HepG2 (cell line): ENCODE measurements around the gene HEXD. TPM values are rescaled to one million over a fixed set of nuclear protein-coding genes. Genes with fewer than 3 reads are reported as not detected.

Experiments
- ARHGAP35 ChIP-seq: sonication (generic); formaldehyde crosslinking; IDR thresholded peaks from 2 replicates; pipeline ENCODE4 v1.9.0; 2022; ENCODE audit warnings: mild to moderate bottlenecking, inconsistent platforms, moderate library complexity, missing genetic modification reagents, borderline replicate concordance
- ELF3 ChIP-seq: IDR thresholded peaks from 2 replicates; pipeline ENCODE4 v1.6.1; 2016; ENCODE audit warnings: missing genetic modification reagents, missing compliant biosample characterization
- FOXK2 ChIP-seq: fragments of 450-650 bp; IDR thresholded peaks from 2 replicates; pipeline ENCODE4 v1.6.1; 2016
- GATAD2A ChIP-seq: IDR thresholded peaks from 2 replicates; pipeline ENCODE4 v1.6.1; 2016
- IKZF4 ChIP-seq: sonication (generic); formaldehyde crosslinking; IDR thresholded peaks from 2 replicates; pipeline ENCODE4 v1.5.1; 2020; ENCODE audit warnings: borderline replicate concordance, mild to moderate bottlenecking, low read depth, missing genetic modification reagents; ENCODE audit errors: not compliant biosample characterization
- MIXL1 ChIP-seq: IDR thresholded peaks from 2 replicates; pipeline ENCODE4 v1.6.1; 2016
- NAIF1 ChIP-seq: sonication (generic); formaldehyde crosslinking; IDR thresholded peaks from 2 replicates; pipeline ENCODE4 v1.5.0; 2020; ENCODE audit warnings: mild to moderate bottlenecking, missing genetic modification reagents, borderline replicate concordance
- SAFB2 ChIP-seq: sonication (generic); formaldehyde crosslinking; IDR thresholded peaks from 2 replicates; pipeline ENCODE4 v1.5.1; 2020; ENCODE audit warnings: missing genetic modification reagents, low read depth, mild to moderate bottlenecking, borderline replicate concordance
- STAG1 ChIP-seq: sonication (generic); formaldehyde crosslinking; IDR thresholded peaks from 2 replicates; pipeline ENCODE4 v1.4.0; 2020; ENCODE audit warnings: missing genetic modification reagents
- TBL1XR1 ChIP-seq: fragments of 150-350 bp; IDR thresholded peaks from 2 replicates; pipeline ENCODE4 v1.6.1; 2014; ENCODE audit warnings: borderline replicate concordance, low read length; ENCODE audit not compliant: partially characterized antibody
- TBX2 ChIP-seq: sonication (generic); formaldehyde crosslinking; IDR thresholded peaks from 2 replicates; pipeline ENCODE4 v1.5.0; 2020; ENCODE audit warnings: missing genetic modification reagents, mild to moderate bottlenecking, borderline replicate concordance
- THAP7 ChIP-seq: sonication (generic); formaldehyde crosslinking; IDR thresholded peaks from 2 replicates; pipeline ENCODE4 v1.8.1; 2023; ENCODE audit warnings: mild to moderate bottlenecking, missing genetic modification reagents
- U2AF1 ChIP-seq: fragments of 200-400 bp; formaldehyde crosslinking; optimal IDR thresholded peaks from 2 replicates; pipeline ENCODE3; 2017; ENCODE audit warnings: mild to moderate bottlenecking, low read depth, low read length
- ZBTB20 ChIP-seq: sonication (generic); formaldehyde crosslinking; IDR thresholded peaks from 2 replicates; pipeline ENCODE4 v1.8.1; 2023; ENCODE audit warnings: missing genetic modification reagents, low read depth, mild to moderate bottlenecking, borderline replicate concordance
- ZBTB43 ChIP-seq: sonication (generic); formaldehyde crosslinking; conservative IDR thresholded peaks from 2 replicates; pipeline ENCODE4 v1.4.0; 2020; ENCODE audit warnings: missing genetic modification reagents
- ZBTB8A ChIP-seq: sonication (generic); formaldehyde crosslinking; IDR thresholded peaks from 2 replicates; pipeline ENCODE4 v1.4.0; 2020; ENCODE audit warnings: mild to moderate bottlenecking, low read depth, missing genetic modification reagents, borderline replicate concordance
- ZMYM4 ChIP-seq: sonication (generic); formaldehyde crosslinking; IDR thresholded peaks from 2 replicates; pipeline ENCODE4 v1.8.1; 2023; ENCODE audit warnings: mild to moderate bottlenecking, missing genetic modification reagents
- ZNF234 ChIP-seq: sonication (generic); formaldehyde crosslinking; conservative IDR thresholded peaks from 2 replicates; pipeline ENCODE4 v1.5.1; 2020; ENCODE audit warnings: mild to moderate bottlenecking, missing genetic modification reagents
- ZNF253 ChIP-seq: sonication (generic); formaldehyde crosslinking; IDR thresholded peaks from 2 replicates; pipeline ENCODE4 v1.8.0; 2022; ENCODE audit warnings: mild to moderate bottlenecking, missing genetic modification reagents, borderline replicate concordance
- ZNF264 ChIP-seq: sonication (generic); formaldehyde crosslinking; IDR thresholded peaks from 2 replicates; pipeline ENCODE4 v1.4.0; 2020; ENCODE audit warnings: missing genetic modification reagents
- ZNF563 ChIP-seq: sonication (generic); formaldehyde crosslinking; IDR thresholded peaks from 2 replicates; pipeline ENCODE4 v1.8.0; 2022; ENCODE audit warnings: mild to moderate bottlenecking, moderate library complexity, missing genetic modification reagents
- ZNF564 ChIP-seq: sonication (generic); formaldehyde crosslinking; IDR thresholded peaks from 2 replicates; pipeline ENCODE4 v1.8.1; 2023; ENCODE audit warnings: mild to moderate bottlenecking, missing genetic modification reagents
- ZSCAN20 ChIP-seq: sonication (generic); formaldehyde crosslinking; IDR thresholded peaks from 2 replicates; pipeline ENCODE4 v1.4.0; 2020; ENCODE audit warnings: missing genetic modification reagents, mild to moderate bottlenecking, borderline replicate concordance
- polyA plus RNA-seq, 8 experiments: library from polyadenylated mRNA; depleted of rRNA in 3 of 8; stranded (reverse) in 7 of 8; unstranded in 1 of 8; fragments of >200 nt; fragmentation: Illumina TruSeq in 4 of 8; extraction: Trizol in 4 of 8; gene quantifications; 2 replicates each; pipeline versions ENCODE4 v1.2.1 to v1.2.3, GENCODE V29; 2011 to 2016; ENCODE audit warnings: low read depth in 4 of 8, missing spikeins in 1 of 8, mixed read lengths in 1 of 8; ENCODE audit not compliant: insufficient read depth in 1 of 8
- total RNA-seq, 5 experiments: library from RNA; depleted of rRNA; stranded (reverse); fragments of >200 nt; fragmentation: Illumina TruSeq; extraction: Trizol; gene quantifications; 2 replicates each; pipeline ENCODE4 v1.2.3, GENCODE V29; 2016; ENCODE audit warnings: low read depth in 1 of 5
- TF ChIP-seq, protein P1 (sequence below): sonication (generic); formaldehyde crosslinking; IDR thresholded peaks from 2 replicates; pipeline ENCODE4 v1.4.0; 2020; ENCODE audit warnings: missing genetic modification reagents, borderline replicate concordance
- TF ChIP-seq, protein P2 (sequence below): sonication (generic); formaldehyde crosslinking; IDR thresholded peaks from 2 replicates; pipeline ENCODE4 v1.4.0; 2020; ENCODE audit warnings: low read depth, mild to moderate bottlenecking, missing genetic modification reagents

HEXD gene
- total and polyA plus RNA-seq, 2 of the 13 experiments (the other 11 are each of a cell fraction or from before 2014, with no cell fraction given) = 22.3 to 41.8 TPM

- TF ChIP-seq THAP7 (CRISPR knock-in tag) (peak; percentile 94), TBL1XR1 (peak; percentile 13), IKZF4 (peak; percentile 47), ZMYM4 (CRISPR knock-in tag) (peak; percentile 94), ARHGAP35 (CRISPR knock-in tag) (peak; percentile 62), ZNF264 (CRISPR knock-in tag) (peak; percentile 62; the same call in 1 of the 2 replicates), SAFB2 (CRISPR knock-in tag) (no peak; the same call in 1 of the 2 replicates), FOXK2 (peak; percentile 83), ZNF253 (peak; percentile 85; the same call in 1 of the 2 replicates), ELF3 (no peak; the same call in 1 of the 2 replicates), ZBTB43 (CRISPR knock-in tag) (peak; percentile 74; the same call in 1 of the 2 replicates), GATAD2A (no peak; the same call in 1 of the 2 replicates), ZBTB8A (CRISPR knock-in tag) (peak; percentile 94; the same call in 1 of the 2 replicates), ZNF563 (CRISPR knock-in tag) (peak; percentile 79; the same call in 1 of the 2 replicates), U2AF1 (peak; percentile 87), ZBTB20 (no peak; the same call in 1 of the 2 replicates), ZNF234 (CRISPR knock-in tag) (peak; percentile 71; the same call in 1 of the 2 replicates), NAIF1 (CRISPR knock-in tag) (peak; percentile 72; the same call in 1 of the 2 replicates), ZSCAN20 (CRISPR knock-in tag) (peak; percentile 59; the same call in 1 of the 2 replicates), MIXL1 (CRISPR knock-in tag) (peak; percentile 30; the same call in 1 of the 2 replicates), TBX2 (CRISPR knock-in tag) (peak; percentile 92), ZNF564 (CRISPR knock-in tag) (peak; percentile 68; the same call in 1 of the 2 replicates), STAG1 (CRISPR knock-in tag) (no peak; the same call in 1 of the 2 replicates)
- TF ChIP-seq, protein P1, sequence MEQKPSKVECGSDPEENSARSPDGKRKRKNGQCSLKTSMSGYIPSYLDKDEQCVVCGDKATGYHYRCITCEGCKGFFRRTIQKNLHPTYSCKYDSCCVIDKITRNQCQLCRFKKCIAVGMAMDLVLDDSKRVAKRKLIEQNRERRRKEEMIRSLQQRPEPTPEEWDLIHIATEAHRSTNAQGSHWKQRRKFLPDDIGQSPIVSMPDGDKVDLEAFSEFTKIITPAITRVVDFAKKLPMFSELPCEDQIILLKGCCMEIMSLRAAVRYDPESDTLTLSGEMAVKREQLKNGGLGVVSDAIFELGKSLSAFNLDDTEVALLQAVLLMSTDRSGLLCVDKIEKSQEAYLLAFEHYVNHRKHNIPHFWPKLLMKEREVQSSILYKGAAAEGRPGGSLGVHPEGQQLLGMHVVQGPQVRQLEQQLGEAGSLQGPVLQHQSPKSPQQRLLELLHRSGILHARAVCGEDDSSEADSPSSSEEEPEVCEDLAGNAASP (CRISPR knock-in tag) = peak; percentile 49
- TF ChIP-seq, protein P2, sequence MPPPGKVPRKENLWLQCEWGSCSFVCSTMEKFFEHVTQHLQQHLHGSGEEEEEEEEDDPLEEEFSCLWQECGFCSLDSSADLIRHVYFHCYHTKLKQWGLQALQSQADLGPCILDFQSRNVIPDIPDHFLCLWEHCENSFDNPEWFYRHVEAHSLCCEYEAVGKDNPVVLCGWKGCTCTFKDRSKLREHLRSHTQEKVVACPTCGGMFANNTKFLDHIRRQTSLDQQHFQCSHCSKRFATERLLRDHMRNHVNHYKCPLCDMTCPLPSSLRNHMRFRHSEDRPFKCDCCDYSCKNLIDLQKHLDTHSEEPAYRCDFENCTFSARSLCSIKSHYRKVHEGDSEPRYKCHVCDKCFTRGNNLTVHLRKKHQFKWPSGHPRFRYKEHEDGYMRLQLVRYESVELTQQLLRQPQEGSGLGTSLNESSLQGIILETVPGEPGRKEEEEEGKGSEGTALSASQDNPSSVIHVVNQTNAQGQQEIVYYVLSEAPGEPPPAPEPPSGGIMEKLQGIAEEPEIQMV = peak; percentile 80; the same call in 1 of the 2 replicates
Measured at GRCh38 chr17:82458179-82458884, 40.2 kb downstream of the HEXD start, which contains the start of gene NARF (continued).
